AG04449 (cell line): ENCODE measurements around the gene SLF1.

Experiments used
- CTCF ChIA-PET: fragments of 350-600 bp; formaldehyde crosslinking; extraction: SDS; loops from one replicate; lab custom pipeline; 2021; ENCODE audit warnings: antibody characterized with exemption; lab: Yijun Ruan, JAX
- POLR2A ChIA-PET: fragments of 400-600, 350-600 bp; formaldehyde crosslinking; extraction: SDS; loops from one replicate; lab custom pipeline; 2020; ENCODE audit warnings: antibody characterized with exemption, inconsistent platforms; lab: Yijun Ruan, JAX
- DNase-seq: peaks from one replicate; pipeline ENCODE4 v3.0.0-alpha.2; 2010; ENCODE audit warnings: low read depth, low spot score
- H3K4me3 ChIP-seq: 2 replicates; pipeline ENCODE4 v1.5.1; 2011; ENCODE audit warnings: low read depth, mild to moderate bottlenecking, control low read depth, low read length
- TF ChIP-seq, protein P1 (sequence below): IDR thresholded peaks from one replicate; pipeline ENCODE4 v1.5.1; 2011; ENCODE audit warnings: mild to moderate bottlenecking, moderate library complexity, low read length, control low read depth, inconsistent platforms; ENCODE audit not compliant: insufficient read depth; ENCODE audit errors: missing control alignments

SLF1 gene

DNA sequence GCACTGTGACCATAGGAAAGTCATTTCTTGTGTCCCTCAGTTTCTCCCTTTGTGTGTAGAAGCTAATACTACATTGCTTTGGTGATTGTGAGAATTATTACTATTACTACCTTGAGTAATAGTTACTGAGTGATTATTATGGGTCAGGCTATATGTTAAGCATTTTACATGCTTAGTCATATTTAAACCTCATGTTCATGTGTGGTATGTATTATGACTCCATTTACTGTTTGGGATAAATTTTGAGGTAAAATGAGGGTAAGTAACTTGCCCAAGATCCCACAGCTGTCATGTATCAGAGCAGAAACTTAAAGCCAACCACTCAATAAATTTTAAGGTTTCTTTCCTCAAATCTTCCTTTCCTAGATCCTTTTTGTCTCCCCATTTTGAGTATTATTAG lies 28.3 kb downstream of the SLF1 start:
- ChIA-PET POLR2A (no interaction called here), CTCF (no interaction called here)
- no peak for DNase-seq
- no peak overlapping the region for H3K4me3 ChIP-seq
- TF ChIP-seq, protein P1, sequence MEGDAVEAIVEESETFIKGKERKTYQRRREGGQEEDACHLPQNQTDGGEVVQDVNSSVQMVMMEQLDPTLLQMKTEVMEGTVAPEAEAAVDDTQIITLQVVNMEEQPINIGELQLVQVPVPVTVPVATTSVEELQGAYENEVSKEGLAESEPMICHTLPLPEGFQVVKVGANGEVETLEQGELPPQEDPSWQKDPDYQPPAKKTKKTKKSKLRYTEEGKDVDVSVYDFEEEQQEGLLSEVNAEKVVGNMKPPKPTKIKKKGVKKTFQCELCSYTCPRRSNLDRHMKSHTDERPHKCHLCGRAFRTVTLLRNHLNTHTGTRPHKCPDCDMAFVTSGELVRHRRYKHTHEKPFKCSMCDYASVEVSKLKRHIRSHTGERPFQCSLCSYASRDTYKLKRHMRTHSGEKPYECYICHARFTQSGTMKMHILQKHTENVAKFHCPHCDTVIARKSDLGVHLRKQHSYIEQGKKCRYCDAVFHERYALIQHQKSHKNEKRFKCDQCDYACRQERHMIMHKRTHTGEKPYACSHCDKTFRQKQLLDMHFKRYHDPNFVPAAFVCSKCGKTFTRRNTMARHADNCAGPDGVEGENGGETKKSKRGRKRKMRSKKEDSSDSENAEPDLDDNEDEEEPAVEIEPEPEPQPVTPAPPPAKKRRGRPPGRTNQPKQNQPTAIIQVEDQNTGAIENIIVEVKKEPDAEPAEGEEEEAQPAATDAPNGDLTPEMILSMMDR = no peak

DNA sequence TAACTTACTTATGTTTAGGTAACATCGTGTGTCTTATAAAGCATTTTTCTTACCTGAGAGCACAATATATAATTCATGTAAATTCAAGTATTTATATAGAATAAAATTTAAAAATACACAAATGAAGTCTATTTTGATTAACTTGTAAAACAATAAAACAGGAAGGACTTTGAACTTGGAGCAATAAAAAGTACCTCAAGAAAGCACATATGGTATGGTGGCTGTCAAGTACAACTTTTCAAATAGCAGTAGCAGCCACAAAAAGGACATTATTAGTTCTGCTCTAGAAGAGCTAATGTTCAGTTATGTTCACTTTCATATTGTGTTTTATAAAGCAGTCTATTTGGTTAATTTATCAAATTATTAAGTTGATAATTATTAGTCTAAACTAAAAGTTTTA lies 31.4 kb downstream of the SLF1 start:
- no peak for DNase-seq
- ChIA-PET CTCF (no interaction called here), POLR2A (no interaction called here)
- TF ChIP-seq, protein P1 = no peak
- H3K4me3 ChIP-seq = no peak overlapping the region

DNA sequence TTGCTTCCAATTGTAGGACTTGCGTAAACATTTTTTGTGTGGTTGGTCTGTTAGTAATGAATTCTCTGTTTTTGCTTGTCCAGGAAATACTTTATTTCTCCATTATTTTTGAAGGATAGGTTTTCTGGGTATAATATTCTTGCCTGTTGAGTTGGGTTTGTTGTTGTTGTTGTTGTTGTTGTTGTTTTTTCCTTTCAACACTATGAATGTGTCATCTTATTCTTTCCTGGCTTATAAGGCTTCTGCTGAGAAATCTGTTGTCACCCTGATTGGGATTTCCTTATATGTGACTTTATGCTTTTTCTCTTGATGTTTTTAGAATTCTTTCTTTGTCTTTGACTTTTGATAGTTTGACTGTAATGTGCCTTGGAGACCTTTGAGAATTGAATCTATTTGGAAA lies 39.8 kb downstream of the SLF1 start:
- H3K4me3 ChIP-seq = no peak overlapping the region
- POLR2A ChIA-PET = no interaction called here
- DNase-seq = no peak
- TF ChIP-seq, protein P1 = no peak
- CTCF ChIA-PET = no interaction called here

DNA sequence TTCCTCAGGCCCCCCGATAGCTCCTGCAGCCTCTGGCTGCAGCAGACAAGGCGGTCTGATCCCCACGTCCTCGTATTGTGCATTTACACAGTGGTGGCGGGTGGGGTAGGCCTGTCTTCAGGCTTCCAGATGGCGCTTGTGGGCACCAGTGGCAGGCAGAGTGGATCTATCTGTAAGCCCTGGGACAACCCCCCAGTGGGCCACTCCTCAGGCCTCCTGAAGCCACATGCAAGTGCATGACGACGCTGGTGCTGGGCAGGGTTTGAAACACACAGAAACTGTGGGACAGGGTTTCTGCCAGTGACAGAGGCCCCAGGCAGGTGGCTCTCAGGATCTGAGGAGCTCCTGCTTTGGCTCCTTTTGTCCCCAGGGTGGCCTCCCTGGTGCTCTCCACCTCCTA lies 42.0 kb downstream of the SLF1 start:
- ChIA-PET CTCF (no interaction called here), POLR2A (interaction anchor here (0.6 kb wide), 1 partner anchor 48 kb away, joined by 3 read pairs; no protein-coding TSS in a partner anchor)
- H3K4me3 ChIP-seq = no peak overlapping the region
- TF ChIP-seq, protein P1 = no peak
- DNase-seq = no peak

DNA sequence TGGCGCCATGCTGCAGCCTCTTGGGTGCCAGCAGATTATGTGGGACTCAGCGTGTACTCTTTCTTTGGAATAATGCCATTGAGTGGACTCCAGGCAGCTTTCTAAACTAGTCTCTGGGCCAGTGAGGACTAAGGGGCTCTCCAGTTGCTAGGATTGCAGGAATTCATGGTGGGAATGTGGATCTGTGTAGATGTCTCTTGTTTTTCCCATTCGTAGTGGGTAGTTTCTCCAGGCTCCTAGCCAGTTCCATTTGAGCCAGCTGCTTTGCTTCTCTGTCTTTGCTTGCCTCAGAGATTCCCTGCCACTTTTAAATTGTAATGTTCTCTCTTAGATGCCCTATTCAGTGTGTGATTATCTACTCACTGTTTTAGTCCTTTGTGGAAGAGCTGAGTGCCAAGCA lies 42.6 kb downstream of the SLF1 start:
- TF ChIP-seq, protein P1 = no peak
- H3K4me3 ChIP-seq = no peak overlapping the region
- ChIA-PET CTCF (no interaction called here), POLR2A (no interaction called here)
- DNase-seq = no peak

DNA sequence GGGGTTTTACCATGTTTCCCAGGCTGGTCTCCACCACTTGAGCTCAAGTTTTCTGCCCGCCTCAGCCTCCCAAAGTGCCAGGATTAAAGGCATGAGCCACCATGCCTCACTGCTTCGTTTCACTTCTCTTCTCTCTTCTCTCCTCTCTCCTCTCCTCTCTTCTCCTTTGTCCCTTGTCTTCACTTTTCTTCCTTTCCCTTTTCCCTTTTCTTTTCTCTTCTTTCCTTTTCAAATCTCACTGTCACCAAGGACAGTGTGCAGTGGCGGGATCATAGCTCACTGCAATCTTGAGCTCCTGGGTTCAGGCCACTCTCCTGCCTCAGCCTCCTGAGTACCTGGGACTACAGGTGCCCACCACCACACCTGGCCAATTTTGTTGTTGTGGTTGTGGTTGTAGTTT lies 49.5 kb downstream of the SLF1 start:
- TF ChIP-seq, protein P1 = no peak
- no peak for DNase-seq
- ChIA-PET POLR2A (interaction anchor here (0.6 kb wide), 1 partner anchor 413 kb away, joined by 3 read pairs; no protein-coding TSS in a partner anchor), CTCF (no interaction called here)
- H3K4me3 ChIP-seq = no peak overlapping the region

DNA sequence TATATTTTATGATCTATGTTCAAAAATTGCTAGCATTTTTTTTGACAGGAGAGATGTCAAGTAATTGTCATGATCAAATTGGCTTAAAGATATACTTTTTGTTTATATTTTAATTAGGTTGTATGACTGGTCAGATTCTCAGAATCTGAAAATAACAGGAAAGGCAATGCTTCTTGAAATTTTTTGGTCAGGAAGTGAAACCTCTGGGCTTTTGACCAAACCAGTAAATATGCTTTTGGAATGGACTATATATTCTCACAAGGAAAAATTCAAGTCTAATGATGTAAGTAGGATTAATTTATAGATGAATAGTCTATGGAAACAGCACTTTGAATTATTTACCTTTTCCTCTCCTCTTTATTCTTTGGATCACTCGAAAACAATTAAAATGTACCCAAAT lies 52.3 kb downstream of the SLF1 start:
- no peak for DNase-seq
- ChIA-PET CTCF (no interaction called here), POLR2A (no interaction called here)
- TF ChIP-seq, protein P1 = no peak
- H3K4me3 ChIP-seq = no peak overlapping the region
